ENCODE data around the gene IRF2BPL.
A peak's percentile ranks its signal among the peaks of the same experiment; 100 is the strongest.

Gene IRF2BPL

GRCh38 chr14:77037938-77038568 is 9.5 kb upstream of the IRF2BPL start:
- Histone ChIP-seq H3K9me3 (ENCODE audit: control insufficient read depth, insufficient read depth, low read length) (no peaks in the 10 kb centered on the region), H3K36me3 (ENCODE audit: control insufficient read depth, insufficient read depth, low read length) (no peaks in the 10 kb centered on the region), H3K4me3 (ENCODE audit: low read depth, low read length) (peak overlapping the region; percentile 31), H3K4me1 (ENCODE audit: control insufficient read depth, insufficient read depth, low read length) (peaks cover 43% of the 10 kb centered on the region), H3K9ac (ENCODE audit: low read depth, low read length) (peak overlapping the region; percentile 2), H3K27me3 (ENCODE audit: control insufficient read depth, insufficient read depth, low read length) (peaks cover 3% of the 10 kb centered on the region)

GRCh38 chr14:77037215-77037937 is 8.9 kb upstream of the IRF2BPL start:
- Histone ChIP-seq H3K4me1 (ENCODE audit: control insufficient read depth, insufficient read depth, low read length) (peaks cover 45% of the 10 kb centered on the region), H3K4me3 (ENCODE audit: low read depth, low read length) (peak overlapping the region; percentile 31)

DNA sequence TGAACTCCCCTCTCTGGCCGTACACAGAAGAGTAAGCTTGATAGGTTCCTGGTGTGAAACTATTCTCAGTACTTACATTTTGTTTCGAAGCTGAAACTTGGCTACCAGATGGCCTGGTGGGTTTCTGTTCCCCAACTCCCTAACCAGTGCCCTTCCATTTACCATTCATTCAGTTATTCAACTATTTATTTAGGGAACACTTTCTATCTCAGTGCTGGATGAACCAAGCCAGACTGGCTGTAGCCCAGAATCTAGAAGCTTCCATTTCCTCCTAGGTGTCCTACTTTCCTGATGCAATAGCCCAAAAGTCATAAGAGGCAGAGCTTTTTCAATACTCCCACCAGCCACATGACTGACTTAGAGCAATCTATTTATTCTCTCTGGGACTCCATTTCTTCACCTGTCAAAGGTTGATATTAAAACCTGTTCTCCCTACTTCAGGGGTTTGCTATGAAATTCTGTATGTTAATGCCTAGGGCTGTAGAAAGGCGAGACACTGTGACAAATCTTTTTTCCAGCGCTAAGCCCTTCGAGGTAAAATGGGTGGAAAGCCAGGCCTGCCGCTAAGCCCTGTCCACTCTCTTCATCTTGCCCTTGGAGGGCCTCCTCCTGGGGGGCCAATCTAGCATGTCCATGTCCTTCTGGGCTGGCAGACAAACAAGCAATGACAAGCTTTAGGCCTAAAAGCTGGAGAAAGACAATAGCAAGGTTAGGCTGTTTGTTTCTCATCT is 8.1 kb upstream of the IRF2BPL start:
- Histone ChIP-seq H3K27me3 (ENCODE audit: control insufficient read depth, insufficient read depth, low read length) (peaks cover 3% of the 10 kb centered on the region), H3K9ac (ENCODE audit: low read depth, low read length) (no peak overlapping the region), H3K4me1 (ENCODE audit: control insufficient read depth, insufficient read depth, low read length) (peaks cover 44% of the 10 kb centered on the region), H3K36me3 (ENCODE audit: control insufficient read depth, insufficient read depth, low read length) (no peaks in the 10 kb centered on the region), H3K4me3 (ENCODE audit: low read depth, low read length) (no peak overlapping the region), H3K9me3 (ENCODE audit: control insufficient read depth, insufficient read depth, low read length) (no peaks in the 10 kb centered on the region)

More at GRCh38 chr14:77037215-77037937, 8.9 kb upstream of the IRF2BPL start:
- no peaks in the 10 kb centered on the region for H3K36me3 ChIP-seq (ENCODE audit: control insufficient read depth, insufficient read depth, low read length)
- H3K27me3 ChIP-seq (ENCODE audit: control insufficient read depth, insufficient read depth, low read length) = peaks cover 3% of the 10 kb centered on the region
- H3K9ac ChIP-seq (ENCODE audit: low read depth, low read length) = peak overlapping the region; percentile 2
- no peaks in the 10 kb centered on the region for H3K9me3 ChIP-seq (ENCODE audit: control insufficient read depth, insufficient read depth, low read length)

GRCh38 chr14:77035267-77035666 is 6.8 kb upstream of the IRF2BPL start:
- H3K9ac ChIP-seq (ENCODE audit: low read depth, low read length) = no peak overlapping the region
- no peaks in the 10 kb centered on the region for H3K9me3 ChIP-seq (ENCODE audit: control insufficient read depth, insufficient read depth, low read length)
- H3K4me3 ChIP-seq (ENCODE audit: low read depth, low read length) = no peak overlapping the region
- H3K27me3 ChIP-seq (ENCODE audit: control insufficient read depth, insufficient read depth, low read length) = peaks cover 3% of the 10 kb centered on the region
- H3K36me3 ChIP-seq (ENCODE audit: control insufficient read depth, insufficient read depth, low read length) = no peaks in the 10 kb centered on the region
- H3K4me1 ChIP-seq (ENCODE audit: control insufficient read depth, insufficient read depth, low read length) = peaks cover 41% of the 10 kb centered on the region

DNA sequence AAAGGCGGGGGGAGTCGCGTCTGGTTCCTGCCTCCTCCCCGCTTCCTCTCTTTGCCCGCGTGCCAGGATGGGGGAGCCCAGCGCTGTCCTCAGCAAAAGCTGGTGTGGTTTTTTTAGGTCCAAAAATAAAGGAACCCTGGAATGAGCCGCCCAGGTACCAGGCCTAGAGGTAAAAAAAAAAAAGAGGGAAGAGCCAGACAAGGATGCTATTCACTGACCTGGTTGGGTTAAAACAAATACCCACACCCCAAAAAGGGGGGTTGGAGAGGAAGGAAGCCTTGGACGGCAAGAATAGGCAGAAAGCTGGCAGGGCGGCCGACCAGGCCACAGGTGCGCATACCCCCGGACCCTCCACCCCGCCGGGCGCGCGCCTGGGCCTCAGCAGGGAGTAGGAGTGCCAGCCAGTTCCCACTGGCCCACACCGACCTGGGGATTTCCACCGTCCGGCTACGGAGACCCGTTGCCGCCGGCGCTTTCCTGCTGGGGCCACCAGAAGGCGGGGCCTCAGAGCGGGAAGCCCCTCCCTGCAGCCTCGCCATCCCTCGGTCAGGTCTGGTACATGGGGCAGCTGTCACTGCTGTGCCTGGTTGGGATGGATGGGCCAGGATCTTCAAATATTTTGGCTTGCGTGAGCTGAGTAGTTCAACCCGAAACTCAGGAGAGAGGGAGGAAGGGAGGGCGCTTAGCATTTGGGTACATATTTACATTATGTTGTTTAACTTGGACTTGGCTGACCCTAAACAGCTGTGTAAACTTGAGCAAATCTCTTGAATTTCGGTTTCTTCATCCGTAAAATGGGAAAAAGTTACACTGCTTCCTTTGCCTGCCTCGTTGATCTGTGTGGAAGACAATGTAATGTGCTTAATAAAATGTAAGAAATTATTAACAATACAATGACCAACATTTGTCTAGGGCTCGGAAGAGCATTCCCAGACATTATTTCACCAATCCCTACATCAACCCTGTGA is 5.4 kb upstream of the IRF2BPL start:
- Histone ChIP-seq H3K9me3 (ENCODE audit: control insufficient read depth, insufficient read depth, low read length) (no peaks in the 10 kb centered on the region), H3K36me3 (ENCODE audit: control insufficient read depth, insufficient read depth, low read length) (no peaks in the 10 kb centered on the region), H3K4me1 (ENCODE audit: control insufficient read depth, insufficient read depth, low read length) (peaks cover 37% of the 10 kb centered on the region), H3K4me3 (ENCODE audit: low read depth, low read length) (peak overlapping the region; percentile 53), H3K27me3 (ENCODE audit: control insufficient read depth, insufficient read depth, low read length) (peaks cover 3% of the 10 kb centered on the region), H3K9ac (ENCODE audit: low read depth, low read length) (peak overlapping the region; percentile 70)

DNA sequence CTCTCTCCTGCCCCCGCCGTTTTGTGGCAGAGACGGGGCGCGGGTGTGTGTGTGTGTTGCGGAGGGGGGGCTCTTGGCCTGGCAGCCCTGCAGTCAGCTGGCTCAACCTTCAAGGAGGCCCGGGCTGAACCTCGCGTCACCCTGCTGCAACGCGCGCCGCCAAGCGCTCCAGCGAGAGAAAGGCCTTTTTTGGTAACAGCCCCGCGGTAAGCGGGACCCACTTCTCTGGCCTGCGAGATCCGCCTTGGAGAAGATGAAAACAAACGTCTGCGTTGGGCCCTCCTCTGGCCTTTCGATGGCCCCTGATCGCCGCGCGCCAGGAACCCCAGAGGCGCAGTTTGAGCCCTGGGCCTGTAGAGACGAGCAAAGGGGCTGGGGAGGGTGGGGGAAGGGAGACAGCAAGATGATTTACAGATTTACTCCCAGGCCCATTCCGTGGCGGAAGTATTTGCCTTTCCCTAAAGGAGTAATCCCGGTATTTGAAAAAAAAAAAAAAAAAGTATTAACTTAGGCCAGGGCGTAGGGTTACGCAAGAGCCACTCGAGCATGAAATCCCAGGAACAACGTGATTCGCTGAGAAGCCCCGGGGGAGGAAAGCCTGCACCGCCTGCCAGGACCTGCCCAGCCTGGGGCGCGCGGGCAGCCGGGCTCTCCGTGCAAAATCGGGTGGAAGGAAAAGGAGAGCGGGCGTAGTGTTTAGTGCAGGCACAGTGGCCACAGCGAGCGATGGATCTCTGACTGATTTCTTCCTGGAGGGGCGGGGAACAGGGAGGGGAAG is 4.5 kb upstream of the IRF2BPL start:
- Histone ChIP-seq H3K27me3 (ENCODE audit: control insufficient read depth, insufficient read depth, low read length) (peaks cover 3% of the 10 kb centered on the region), H3K4me1 (ENCODE audit: control insufficient read depth, insufficient read depth, low read length) (peaks cover 35% of the 10 kb centered on the region), H3K4me3 (ENCODE audit: low read depth, low read length) (peak overlapping the region; percentile 53), H3K9me3 (ENCODE audit: control insufficient read depth, insufficient read depth, low read length) (no peaks in the 10 kb centered on the region), H3K9ac (ENCODE audit: low read depth, low read length) (peak overlapping the region; percentile 70), H3K36me3 (ENCODE audit: control insufficient read depth, insufficient read depth, low read length) (no peaks in the 10 kb centered on the region)

GRCh38 chr14:77032491-77032843 is 4.0 kb upstream of the IRF2BPL start:
- Histone ChIP-seq H3K36me3 (ENCODE audit: control insufficient read depth, insufficient read depth, low read length) (no peaks in the 10 kb centered on the region), H3K27me3 (ENCODE audit: control insufficient read depth, insufficient read depth, low read length) (peaks cover 3% of the 10 kb centered on the region), H3K9me3 (ENCODE audit: control insufficient read depth, insufficient read depth, low read length) (no peaks in the 10 kb centered on the region), H3K9ac (ENCODE audit: low read depth, low read length) (peak overlapping the region; percentile 70), H3K4me1 (ENCODE audit: control insufficient read depth, insufficient read depth, low read length) (peaks cover 30% of the 10 kb centered on the region), H3K4me3 (ENCODE audit: low read depth, low read length) (peak overlapping the region; percentile 53)

DNA sequence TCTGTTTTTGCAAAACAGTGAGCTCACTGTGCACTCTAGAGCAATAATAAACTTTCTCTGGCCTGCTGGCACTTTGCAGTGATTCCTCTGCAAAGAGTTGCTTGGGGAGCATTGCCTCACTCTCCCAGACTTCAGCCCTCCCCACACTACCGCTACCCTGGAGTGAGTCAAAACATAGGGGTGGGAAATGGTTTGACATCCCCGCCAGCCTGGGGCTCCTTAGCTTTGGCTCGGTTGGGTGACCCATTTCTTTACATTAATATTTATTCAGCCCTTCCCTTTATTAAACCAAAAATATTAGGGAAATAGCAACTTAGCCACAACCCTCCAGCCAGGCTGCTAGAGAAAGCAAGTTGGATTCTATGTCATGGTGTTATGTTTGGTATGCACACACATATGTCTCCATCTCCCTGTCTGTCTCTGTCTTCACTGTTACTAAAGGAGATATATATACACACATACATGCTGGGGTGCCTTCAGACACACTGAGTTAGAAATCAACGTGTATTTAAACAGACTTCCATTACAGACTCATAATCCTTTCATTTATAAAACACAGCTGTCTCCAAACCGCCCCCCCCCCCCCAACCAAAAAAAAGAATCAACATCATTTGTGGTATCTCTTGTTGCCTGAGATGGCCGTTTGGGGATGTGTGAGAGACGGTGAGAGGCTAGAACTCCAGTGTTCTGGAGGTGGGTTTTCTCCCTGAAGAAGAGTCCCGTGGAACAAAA is 3.4 kb upstream of the IRF2BPL start:
- Histone ChIP-seq H3K27me3 (ENCODE audit: control insufficient read depth, insufficient read depth, low read length) (peaks cover 3% of the 10 kb centered on the region), H3K9ac (ENCODE audit: low read depth, low read length) (no peak overlapping the region)

GRCh38 chr14:77027538-77028383 is 747 bp downstream of the IRF2BPL start:
- Histone ChIP-seq H3K4me1 (ENCODE audit: control insufficient read depth, insufficient read depth, low read length) (peaks cover 20% of the 10 kb centered on the region), H3K36me3 (ENCODE audit: control insufficient read depth, insufficient read depth, low read length) (peaks cover 13% of the 10 kb centered on the region), H3K27me3 (ENCODE audit: control insufficient read depth, insufficient read depth, low read length) (no peaks in the 10 kb centered on the region), H3K4me3 (ENCODE audit: low read depth, low read length) (peak overlapping the region; percentile 82), H3K9ac (ENCODE audit: low read depth, low read length) (peak overlapping the region; percentile 76), H3K9me3 (ENCODE audit: control insufficient read depth, insufficient read depth, low read length) (no peaks in the 10 kb centered on the region)

More for the DNA sequence above, 3.4 kb upstream of the IRF2BPL start:
- Histone ChIP-seq H3K4me1 (ENCODE audit: control insufficient read depth, insufficient read depth, low read length) (peaks cover 25% of the 10 kb centered on the region), H3K9me3 (ENCODE audit: control insufficient read depth, insufficient read depth, low read length) (no peaks in the 10 kb centered on the region), H3K4me3 (ENCODE audit: low read depth, low read length) (no peak overlapping the region), H3K36me3 (ENCODE audit: control insufficient read depth, insufficient read depth, low read length) (no peaks in the 10 kb centered on the region)
